ENCODE measurements around the gene NADK2. TPM values are rescaled to one million over a fixed set of nuclear protein-coding genes. Genes with fewer than 3 reads are reported as not detected.

NADK2 gene
- total RNA-seq, 2 experiments from 2014 or later: 24.5 to 30.5 TPM

DNA sequence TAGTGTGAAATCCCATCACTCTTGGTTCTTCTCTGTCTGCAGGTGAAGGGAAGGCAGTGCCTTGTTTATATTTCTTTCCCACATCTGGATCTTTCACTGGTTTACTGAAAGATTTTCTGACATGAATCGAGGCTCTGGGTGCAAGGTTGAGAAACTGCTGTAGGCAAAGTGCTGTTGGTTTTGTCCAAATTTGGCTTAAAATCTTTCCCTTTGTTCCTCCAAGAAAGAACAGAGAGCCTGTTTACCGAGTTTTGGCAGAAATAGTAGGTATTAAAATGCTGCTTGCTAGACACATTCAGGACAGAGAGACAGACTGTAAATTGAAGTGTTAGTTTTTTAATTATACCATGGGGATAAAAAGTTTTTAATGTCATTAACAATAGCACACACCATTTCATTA, 68.3 kb downstream of the NADK2 start:
- Mint-ChIP-seq H3K27ac (no peak overlapping the region), H3K4me3 (no peak overlapping the region), H3K9me3 (no peaks in the 10 kb centered on the region), H3K36me3 (peaks cover 19% of the 10 kb centered on the region), H3K27me3 (no peaks in the 10 kb centered on the region), H3K4me1 (peaks cover 7% of the 10 kb centered on the region)
- DNase-seq: no peak

GRCh38 chr5:36172599-36172998, 69.1 kb downstream of the NADK2 start:
- peaks cover 26% of the 10 kb centered on the region for H3K36me3 Mint-ChIP-seq
- DNase-seq: no peak
- H3K4me1 Mint-ChIP-seq: peaks cover 7% of the 10 kb centered on the region
- no peak overlapping the region for H3K27ac Mint-ChIP-seq
- no peaks in the 10 kb centered on the region for H3K27me3 Mint-ChIP-seq
- no peaks in the 10 kb centered on the region for H3K9me3 Mint-ChIP-seq
- H3K4me3 Mint-ChIP-seq: no peak overlapping the region

GRCh38 chr5:36170832-36171424, 70.8 kb downstream of the NADK2 start:
- peaks cover 38% of the 10 kb centered on the region for H3K36me3 Mint-ChIP-seq
- H3K27ac Mint-ChIP-seq: no peak overlapping the region
- no peak for DNase-seq
- H3K4me1 Mint-ChIP-seq: no peaks in the 10 kb centered on the region
- no peak overlapping the region for H3K4me3 Mint-ChIP-seq
- no peaks in the 10 kb centered on the region for H3K9me3 Mint-ChIP-seq
- no peaks in the 10 kb centered on the region for H3K27me3 Mint-ChIP-seq

- Mint-ChIP-seq H3K9me3 (no peaks in the 10 kb centered on the region), H3K27ac (peak overlapping the region; percentile 62), H3K4me3 (no peak overlapping the region), H3K36me3 (peaks cover 34% of the 10 kb centered on the region), H3K4me1 (peaks cover 2% of the 10 kb centered on the region), H3K27me3 (no peaks in the 10 kb centered on the region)
- no peak for DNase-seq
These were observed 73.0 kb downstream of the NADK2 start for GRCh38 chr5:36168737-36169136.

DNA sequence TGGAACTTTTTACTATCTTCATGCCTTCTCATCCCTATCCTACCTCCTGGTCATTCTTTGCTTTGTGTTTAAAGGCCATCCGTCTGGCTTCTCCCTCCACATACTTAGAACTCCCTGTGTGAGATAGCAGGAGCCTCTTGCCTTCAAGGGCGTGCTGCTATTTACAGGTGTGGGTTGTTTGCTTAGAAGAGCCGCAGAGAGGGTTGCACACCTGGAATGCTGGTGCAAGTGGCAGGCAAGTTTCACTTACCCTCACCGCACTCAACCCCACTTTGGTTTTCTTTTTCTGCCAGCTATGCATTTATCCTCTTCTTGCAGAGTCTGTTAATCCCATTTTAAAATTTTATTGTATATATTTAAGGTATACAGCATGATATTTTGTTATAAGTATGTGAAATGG, 77.3 kb downstream of the NADK2 start:
- peaks cover 14% of the 10 kb centered on the region for H3K4me1 Mint-ChIP-seq
- no peak for DNase-seq
- peaks cover 53% of the 10 kb centered on the region for H3K36me3 Mint-ChIP-seq
- no peak overlapping the region for H3K4me3 Mint-ChIP-seq
- no peak overlapping the region for H3K27ac Mint-ChIP-seq
- H3K27me3 Mint-ChIP-seq: no peaks in the 10 kb centered on the region
- no peaks in the 10 kb centered on the region for H3K9me3 Mint-ChIP-seq

- H3K36me3 Mint-ChIP-seq: peaks cover 50% of the 10 kb centered on the region
These were observed 78.8 kb downstream of the NADK2 start for GRCh38 chr5:36162810-36163486.

DNA sequence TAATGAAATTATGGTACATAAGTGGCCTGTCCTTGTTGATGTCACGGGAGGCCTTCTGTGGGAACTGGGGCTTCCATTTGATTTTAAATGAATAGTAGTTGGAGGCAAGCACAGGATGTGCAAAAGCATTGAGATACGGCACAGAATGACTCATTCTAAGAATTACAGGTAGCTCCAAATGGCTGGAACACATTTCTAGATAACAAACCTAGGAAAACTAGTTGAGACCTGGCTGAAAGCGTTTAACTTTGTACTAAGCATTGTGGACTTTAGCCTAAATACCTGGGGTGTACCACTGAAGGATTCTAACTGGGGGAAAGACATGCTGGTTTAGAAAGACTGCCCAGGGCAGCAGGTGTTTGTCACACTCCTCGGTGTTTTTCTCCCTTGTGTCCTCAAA, 80.4 kb downstream of the NADK2 start:
- no peaks in the 10 kb centered on the region for H3K27me3 Mint-ChIP-seq
- H3K4me1 Mint-ChIP-seq: peaks cover 26% of the 10 kb centered on the region
- H3K4me3 Mint-ChIP-seq: no peak overlapping the region
- H3K27ac Mint-ChIP-seq: no peak overlapping the region
- H3K36me3 Mint-ChIP-seq: peaks cover 48% of the 10 kb centered on the region
- H3K9me3 Mint-ChIP-seq: no peaks in the 10 kb centered on the region
- no peak for DNase-seq

More at GRCh38 chr5:36162810-36163486, 78.8 kb downstream of the NADK2 start:
- Mint-ChIP-seq H3K4me3 (no peak overlapping the region), H3K9me3 (no peaks in the 10 kb centered on the region), H3K27ac (no peak overlapping the region), H3K4me1 (peaks cover 20% of the 10 kb centered on the region), H3K27me3 (no peaks in the 10 kb centered on the region)
- DNase-seq: no peak

DNA sequence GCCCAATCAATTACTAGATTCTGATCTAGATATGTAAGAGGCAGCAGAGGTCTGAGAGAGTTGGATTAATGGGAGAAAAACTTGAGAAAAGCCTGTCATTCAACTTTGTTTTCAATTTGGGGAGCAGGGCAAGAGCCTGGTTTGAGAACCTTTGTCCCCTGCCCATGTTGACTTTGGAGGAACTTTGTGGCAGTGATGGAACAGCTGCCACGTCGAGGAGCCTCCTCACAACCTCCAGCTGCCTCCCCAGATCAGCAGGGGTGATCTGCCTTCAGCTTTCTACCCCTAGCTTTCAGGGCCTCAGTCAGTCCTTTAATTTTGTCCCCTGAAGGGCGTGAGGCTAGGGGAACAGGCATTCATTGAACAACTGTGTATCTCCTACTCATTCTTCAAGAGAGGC, 81.1 kb downstream of the NADK2 start:
- Mint-ChIP-seq H3K4me3 (no peak overlapping the region), H3K9me3 (no peaks in the 10 kb centered on the region), H3K27me3 (no peaks in the 10 kb centered on the region), H3K36me3 (peaks cover 51% of the 10 kb centered on the region), H3K4me1 (peaks cover 32% of the 10 kb centered on the region), H3K27ac (no peak overlapping the region)
- DNase-seq: no peak

GRCh38 chr5:36158144-36158543, 83.6 kb downstream of the NADK2 start:
- DNase-seq: no peak
- Mint-ChIP-seq H3K4me3 (no peak overlapping the region), H3K36me3 (peaks cover 59% of the 10 kb centered on the region), H3K27ac (no peak overlapping the region), H3K4me1 (peaks cover 40% of the 10 kb centered on the region), H3K9me3 (no peaks in the 10 kb centered on the region), H3K27me3 (no peaks in the 10 kb centered on the region)

- Mint-ChIP-seq H3K9me3 (no peaks in the 10 kb centered on the region), H3K27me3 (no peaks in the 10 kb centered on the region), H3K36me3 (peaks cover 58% of the 10 kb centered on the region), H3K4me3 (no peak overlapping the region), H3K27ac (no peak overlapping the region), H3K4me1 (peaks cover 39% of the 10 kb centered on the region)
- no peak for DNase-seq
These were observed 85.1 kb downstream of the NADK2 start for GRCh38 chr5:36156619-36157018.

DNA sequence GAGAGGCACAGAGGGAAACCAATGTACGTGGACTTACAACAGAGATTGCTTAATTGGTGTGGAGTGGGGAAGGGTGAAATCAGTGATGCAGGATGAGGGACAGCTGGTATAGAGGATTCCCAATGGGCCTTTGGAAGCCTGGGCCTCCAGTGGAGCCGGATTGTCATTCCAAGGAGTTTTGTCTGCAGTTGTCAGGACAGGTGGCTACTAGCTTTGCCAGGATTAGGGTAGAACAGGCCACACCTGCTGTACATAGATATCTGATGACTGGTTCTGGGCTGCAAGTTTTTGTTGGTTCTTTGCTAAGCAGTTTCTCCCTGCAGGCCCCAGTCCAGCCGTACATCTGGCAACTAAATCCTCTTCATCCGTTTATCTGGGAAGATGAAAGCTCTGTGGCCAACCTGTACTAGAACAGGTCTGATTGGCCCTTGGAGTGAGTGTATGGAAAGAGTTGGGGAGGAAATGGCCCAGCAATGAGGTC, 85.6 kb downstream of the NADK2 start:
- no peak overlapping the region for H3K4me3 Mint-ChIP-seq
- H3K27ac Mint-ChIP-seq: no peak overlapping the region
- H3K4me1 Mint-ChIP-seq: peaks cover 35% of the 10 kb centered on the region
- H3K9me3 Mint-ChIP-seq: no peaks in the 10 kb centered on the region
- DNase-seq: no peak
- H3K36me3 Mint-ChIP-seq: peaks cover 54% of the 10 kb centered on the region
- H3K27me3 Mint-ChIP-seq: no peaks in the 10 kb centered on the region

GRCh38 chr5:36155291-36155690, 86.4 kb downstream of the NADK2 start:
- no peak overlapping the region for H3K27ac Mint-ChIP-seq
- no peak for DNase-seq
- no peaks in the 10 kb centered on the region for H3K27me3 Mint-ChIP-seq
- peaks cover 35% of the 10 kb centered on the region for H3K4me1 Mint-ChIP-seq
- H3K9me3 Mint-ChIP-seq: no peaks in the 10 kb centered on the region
- peaks cover 53% of the 10 kb centered on the region for H3K36me3 Mint-ChIP-seq
- H3K4me3 Mint-ChIP-seq: no peak overlapping the region

- H3K4me1 Mint-ChIP-seq: peaks cover 42% of the 10 kb centered on the region
- peak overlapping the region; percentile 0 for H3K27ac Mint-ChIP-seq
- DNase-seq: no peak
- peaks cover 45% of the 10 kb centered on the region for H3K36me3 Mint-ChIP-seq
- no peaks in the 10 kb centered on the region for H3K9me3 Mint-ChIP-seq
- no peaks in the 10 kb centered on the region for H3K27me3 Mint-ChIP-seq
- H3K4me3 Mint-ChIP-seq: peak overlapping the region; percentile 88
These were observed 88.0 kb downstream of the NADK2 start for GRCh38 chr5:36153726-36154125.

GRCh38 chr5:36153298-36153677, 88.4 kb downstream of the NADK2 start:
- Mint-ChIP-seq H3K4me3 (peak overlapping the region; percentile 88), H3K4me1 (peaks cover 41% of the 10 kb centered on the region), H3K9me3 (no peaks in the 10 kb centered on the region), H3K27me3 (no peaks in the 10 kb centered on the region), H3K27ac (peak overlapping the region; percentile 0), H3K36me3 (peaks cover 42% of the 10 kb centered on the region)
- DNase-seq: no peak

- H3K36me3 Mint-ChIP-seq: peaks cover 40% of the 10 kb centered on the region
- H3K9me3 Mint-ChIP-seq: no peaks in the 10 kb centered on the region
- peak overlapping the region; percentile 93 for H3K27ac Mint-ChIP-seq
- peak overlapping the region; percentile 88 for H3K4me3 Mint-ChIP-seq
- no peak for DNase-seq
- H3K27me3 Mint-ChIP-seq: no peaks in the 10 kb centered on the region
- peaks cover 45% of the 10 kb centered on the region for H3K4me1 Mint-ChIP-seq
These were observed 89.1 kb downstream of the NADK2 start for GRCh38 chr5:36152324-36153297.

Data from activated naive CD8-positive, alpha-beta T cell treated with anti-CD3 and anti-CD28 coated beads for 36 hours (primary cell).